Fibroblast of upper back skin (primary cell): ENCODE measurements around the gene TCF21.
"Not testable (repeated sequence)": the region's sequence is repeated elsewhere in the genome, so short reads cannot be mapped to it uniquely, and the experiment has no call there.

Source experiments
- DNase-seq: peaks from one replicate; pipeline ENCODE4 v3.0.0-alpha.2; 2013

The TCF21 gene

DNA sequence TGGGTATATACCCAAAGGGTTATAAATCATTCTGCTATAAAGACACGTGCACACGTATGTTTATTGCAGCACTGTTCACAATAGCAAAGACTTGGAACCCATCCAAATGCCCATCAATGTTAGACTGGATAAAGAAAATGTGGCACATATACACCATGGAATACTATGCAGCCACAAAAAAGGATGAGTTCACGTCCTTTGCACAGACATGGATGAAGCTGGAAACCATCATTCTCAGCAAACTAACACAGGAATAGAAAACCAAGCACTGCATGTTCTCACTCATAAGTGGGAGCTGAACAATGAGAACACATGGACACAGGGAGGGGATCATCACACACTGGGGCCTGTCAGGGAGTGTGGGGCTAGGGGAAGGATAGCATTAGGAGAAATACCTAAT lies 47.4 kb downstream of the TCF21 start:
- not testable (repeated sequence) for DNase-seq

- DNase-seq = no peak
Measured at GRCh38 chr6:133937909-133938308, 49.0 kb downstream of the TCF21 start.

GRCh38 chr6:133938533-133938932 lies 49.6 kb downstream of the TCF21 start:
- DNase-seq = no peak

DNA sequence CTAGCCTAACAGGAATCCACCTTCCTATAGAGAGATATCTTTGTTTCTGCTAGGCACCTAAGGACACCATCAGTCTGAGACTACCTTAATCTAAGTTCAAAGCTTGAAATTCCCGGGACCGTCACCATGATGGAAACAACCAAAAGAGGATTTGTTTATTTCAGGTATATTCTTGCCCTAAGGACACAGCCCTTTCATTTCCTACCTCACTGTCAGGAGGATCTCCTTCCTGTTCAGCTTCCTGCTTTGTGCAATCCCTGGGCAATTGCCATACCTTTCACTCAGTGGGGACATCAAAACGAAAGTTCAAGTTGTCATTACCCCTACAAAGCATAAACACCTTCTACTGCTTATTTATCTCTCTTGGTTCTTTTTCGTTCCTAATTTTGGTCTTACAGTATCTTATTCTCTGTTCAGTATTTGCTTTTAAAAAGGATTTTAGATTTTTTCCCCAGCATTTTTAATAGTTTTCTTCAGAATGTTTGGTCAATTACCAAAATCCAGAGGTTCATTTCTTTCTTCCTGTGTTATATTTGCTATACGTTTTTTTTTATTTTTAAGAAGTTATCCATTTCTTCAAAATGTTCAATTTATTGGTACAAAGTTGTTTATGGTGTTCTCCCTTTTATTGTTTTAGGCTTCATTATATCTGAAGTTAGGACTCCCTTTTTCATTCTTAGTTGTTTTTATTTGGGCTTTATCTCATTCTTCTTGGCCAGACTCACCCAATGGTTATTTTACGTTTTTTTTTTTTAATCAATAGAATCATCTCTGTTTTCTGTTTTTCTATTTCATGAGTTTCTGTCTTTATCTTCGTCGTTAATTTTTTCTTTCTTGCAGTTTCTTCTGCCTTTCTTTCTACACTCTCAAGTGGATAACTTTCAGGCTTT lies 51.1 kb downstream of the TCF21 start:
- no peak for DNase-seq
